GM13977 (cell line): ENCODE data around the gene MACROD2.

Source experiments
- DNase-seq: peaks from one replicate; pipeline ENCODE4 v3.0.0; 2012; ENCODE audit warnings: low spot score
- CTCF ChIP-seq: IDR thresholded peaks from 2 replicates; pipeline ENCODE4 v1.5.1; 2012; ENCODE audit warnings: mild to moderate bottlenecking, control low read depth; ENCODE audit not compliant: insufficient read depth; ENCODE audit errors: extremely low read depth, missing control alignments
- in situ Hi-C: fragments of 300-500 bp; cut with MboI; formaldehyde crosslinking; loops from one replicate; pipeline ENCODE4 v1.12.0; 2022; ENCODE audit warnings: low sequenced_read_pairs, low pct_unique_long_range_greater_than_20kb, mixed read lengths, inconsistent platforms; ENCODE audit not compliant: unreplicated experiment

MACROD2 gene

GRCh38 chr20:15814360-15814759 lies 1819.0 kb downstream of the MACROD2 start:
- DNase-seq, result no peak
- in situ Hi-C loops, result no loop called here
- no peak for TF ChIP-seq CTCF

- no peak for TF ChIP-seq CTCF
- DNase-seq, result no peak
- in situ Hi-C loops, result no loop called here
Measured at GRCh38 chr20:15814911-15815310, 1819.6 kb downstream of the MACROD2 start.

GRCh38 chr20:15817351-15817750 lies 1822.0 kb downstream of the MACROD2 start:
- DNase-seq, result no peak
- in situ Hi-C loops, result no loop called here
- no peak for TF ChIP-seq CTCF

- no peak for DNase-seq
- TF ChIP-seq CTCF, result no peak
- in situ Hi-C loops, result no loop called here
Measured at GRCh38 chr20:15818651-15819071, 1823.3 kb downstream of the MACROD2 start.

GRCh38 chr20:15823718-15824117 lies 1828.4 kb downstream of the MACROD2 start:
- no peak for DNase-seq
- in situ Hi-C loops, result no loop called here
- TF ChIP-seq CTCF, result no peak

GRCh38 chr20:15827628-15828027 lies 1832.3 kb downstream of the MACROD2 start:
- in situ Hi-C loops, result no loop called here
- no peak for DNase-seq
- no peak for TF ChIP-seq CTCF

GRCh38 chr20:15831201-15831600 lies 1835.9 kb downstream of the MACROD2 start:
- DNase-seq, result no peak
- TF ChIP-seq CTCF, result no peak
- in situ Hi-C loops, result no loop called here
